Kidney (tissue), 14 donors: ENCODE measurements around the gene METTL15. TPM values are rescaled to one million over a fixed set of nuclear protein-coding genes. Genes with fewer than 3 reads are reported as not detected.

Experiments
- DNase-seq, 5 donors: peaks; one replicate each; pipeline ENCODE4 v3.0.0-alpha.2; 2013 to 2020
- FAIRE-seq: peaks from 2 replicates; lab custom pipeline; 2012; peaks lifted over from hg19 to GRCh38; lab: Jason Lieb, UNC
- H3K27ac ChIP-seq, 2 donors: one replicate each; pipeline ENCODE4 v1.7.0; 2013; ENCODE audit warnings: low read depth in 2 of 2, low read length in 2 of 2, inconsistent platforms in 1 of 2
- H3K27me3 ChIP-seq: one replicate; pipeline ENCODE4 v1.7.1; 2013; ENCODE audit warnings: low read length, inconsistent platforms; ENCODE audit not compliant: control insufficient read depth, insufficient read depth
- H3K36me3 ChIP-seq, 3 donors: one replicate each; pipeline versions ENCODE4 v1.7.0 to v1.7.1; 2013; ENCODE audit warnings: low read length in 3 of 3, control low read depth in 1 of 3, inconsistent platforms in 1 of 3; ENCODE audit not compliant: insufficient read depth in 3 of 3, control insufficient read depth in 2 of 3
- H3K4me1 ChIP-seq, 3 donors: one replicate each; pipeline versions ENCODE4 v1.7.0 to v1.7.1; 2013; ENCODE audit warnings: low read length in 3 of 3, inconsistent platforms in 1 of 3, low read depth in 1 of 3; ENCODE audit not compliant: control insufficient read depth in 2 of 3, insufficient read depth in 2 of 3
- H3K4me3 ChIP-seq, 3 donors: one replicate each; pipeline versions ENCODE4 v1.7.0 to v1.8.1; 2013; ENCODE audit warnings: low read length in 3 of 3, control low read depth in 1 of 3, inconsistent platforms in 1 of 3
- H3K9ac ChIP-seq, 3 donors: one replicate each; pipeline versions ENCODE4 v1.7.0 to v1.7.1; 2013; ENCODE audit warnings: low read length in 3 of 3, control low read depth in 1 of 3, inconsistent platforms in 1 of 3
- H3K9me3 ChIP-seq, 3 donors: one replicate each; pipeline versions ENCODE4 v1.7.0 to v1.7.1; 2013; ENCODE audit warnings: low read length in 3 of 3, control low read depth in 1 of 3, inconsistent platforms in 1 of 3; ENCODE audit not compliant: control insufficient read depth in 2 of 3, insufficient read depth in 1 of 3
- intact Hi-C: fragments of 100-400 bp; cut with DNase I; formaldehyde crosslinking; loops from one replicate; pipeline ENCODE4 v1.11.1; 2022
- polyA plus RNA-seq: library from polyadenylated mRNA; stranded (reverse); fragments of 350-450 nt; fragmentation: Illumina TruSeq; extraction: RNeasy Lipid Tissue Mini Kit (QIAGEN cat#74804); gene quantifications from one replicate; pipeline ENCODE4 v1.2.3, GENCODE V29; 2014; ENCODE audit warnings: low read depth, low replicate concordance; ENCODE audit not compliant: insufficient read depth
- total RNA-seq: library from RNA; stranded (reverse); fragmentation: NEBNext Ultra II Directional; extraction: Animal tissue kit (Norgen Biotek cat#: 25700); gene quantifications from one replicate; pipeline ENCODE4 v1.2.1, GENCODE V29; 2021
- TF ChIP-seq, protein P1 (sequence below): IDR thresholded peaks from 3 replicates; pipeline ENCODE4 v1.5.1; 2012; ENCODE audit warnings: mild to moderate bottlenecking, moderate library complexity, borderline replicate concordance; ENCODE audit not compliant: insufficient read depth; ENCODE audit errors: extremely low read depth
- donor health status: control.
- donor health status: control.
- donor health status: control.
- donor health status: control.
- donor health status: control.
- donor health status: DM: yes; HTN: yes; CAD: no.
- donor health status: Normal renal cell carcinoma (clear cell type).

METTL15 gene
- total and polyA plus RNA-seq, 2 donors from 2014 or later: 6.4 to 14.7 TPM

DNA sequence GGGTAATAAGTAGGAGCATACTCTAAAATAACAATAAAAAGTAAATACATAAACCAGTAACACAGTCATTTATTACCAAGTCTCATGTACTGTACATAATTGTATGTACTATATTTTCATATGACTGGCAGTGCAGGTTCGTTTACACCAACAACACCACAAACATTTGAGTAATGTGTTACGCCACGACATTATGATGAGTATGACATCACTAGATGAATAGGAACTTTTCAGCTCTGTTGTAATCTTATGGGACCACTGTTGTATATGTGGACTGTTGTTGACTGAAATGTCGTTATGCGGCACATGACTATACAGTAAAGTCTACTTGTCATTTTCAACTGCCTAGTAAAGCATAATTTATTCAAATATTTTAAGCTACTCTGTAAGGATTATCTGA is 18.8 kb upstream of the METTL15 start:
- H3K4me1 ChIP-seq: no peaks in the 10 kb centered on the region
- intact Hi-C loops: no loop called here
- H3K4me3 ChIP-seq: no peak overlapping the region
- FAIRE-seq (no peak), DNase-seq (no peak)
- no peaks in the 10 kb centered on the region for H3K9me3 ChIP-seq
- TF ChIP-seq, protein P1, sequence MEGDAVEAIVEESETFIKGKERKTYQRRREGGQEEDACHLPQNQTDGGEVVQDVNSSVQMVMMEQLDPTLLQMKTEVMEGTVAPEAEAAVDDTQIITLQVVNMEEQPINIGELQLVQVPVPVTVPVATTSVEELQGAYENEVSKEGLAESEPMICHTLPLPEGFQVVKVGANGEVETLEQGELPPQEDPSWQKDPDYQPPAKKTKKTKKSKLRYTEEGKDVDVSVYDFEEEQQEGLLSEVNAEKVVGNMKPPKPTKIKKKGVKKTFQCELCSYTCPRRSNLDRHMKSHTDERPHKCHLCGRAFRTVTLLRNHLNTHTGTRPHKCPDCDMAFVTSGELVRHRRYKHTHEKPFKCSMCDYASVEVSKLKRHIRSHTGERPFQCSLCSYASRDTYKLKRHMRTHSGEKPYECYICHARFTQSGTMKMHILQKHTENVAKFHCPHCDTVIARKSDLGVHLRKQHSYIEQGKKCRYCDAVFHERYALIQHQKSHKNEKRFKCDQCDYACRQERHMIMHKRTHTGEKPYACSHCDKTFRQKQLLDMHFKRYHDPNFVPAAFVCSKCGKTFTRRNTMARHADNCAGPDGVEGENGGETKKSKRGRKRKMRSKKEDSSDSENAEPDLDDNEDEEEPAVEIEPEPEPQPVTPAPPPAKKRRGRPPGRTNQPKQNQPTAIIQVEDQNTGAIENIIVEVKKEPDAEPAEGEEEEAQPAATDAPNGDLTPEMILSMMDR: no peak
- H3K27me3 ChIP-seq: no peaks in the 10 kb centered on the region
- no peaks in the 10 kb centered on the region for H3K36me3 ChIP-seq
- no peak overlapping the region for H3K27ac ChIP-seq
- no peak overlapping the region for H3K9ac ChIP-seq

DNA sequence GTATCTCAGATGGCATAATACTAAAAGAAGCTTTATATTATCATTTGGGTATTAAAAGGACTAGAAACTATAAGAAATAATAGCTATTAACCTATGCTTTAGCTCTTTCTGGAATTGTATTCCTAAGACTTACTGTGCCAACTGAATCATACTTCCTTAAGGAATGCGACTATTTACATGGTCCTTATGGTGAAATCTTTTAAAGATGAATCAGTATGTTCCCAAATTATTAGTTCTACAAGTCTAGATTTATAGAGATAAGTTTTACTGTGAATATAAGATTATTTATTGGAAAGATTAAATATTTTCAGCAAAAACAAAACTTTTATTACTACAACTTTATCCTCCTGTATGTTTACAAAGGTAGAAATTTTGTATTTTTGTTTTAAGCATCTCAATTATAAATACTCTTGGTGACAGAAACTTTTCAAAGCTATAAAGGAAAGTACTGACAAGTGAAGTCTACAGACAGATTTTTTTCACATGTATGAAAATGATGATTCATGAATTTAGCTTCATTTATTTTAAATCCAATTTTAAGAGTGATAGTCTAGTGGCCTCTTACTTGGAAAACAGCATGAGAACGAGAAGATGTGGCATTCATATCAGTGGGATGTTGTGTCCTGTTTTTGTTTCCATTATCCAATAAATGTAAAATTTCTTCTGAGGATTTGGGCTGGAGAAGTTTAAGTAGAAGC is 18.0 kb upstream of the METTL15 start:
- FAIRE-seq (peak; percentile 39), DNase-seq (no peak)
- Histone ChIP-seq H3K9ac (no peak overlapping the region), H3K27me3 (no peaks in the 10 kb centered on the region), H3K4me3 (no peak overlapping the region), H3K9me3 (no peaks in the 10 kb centered on the region), H3K27ac (no peak overlapping the region), H3K36me3 (no peaks in the 10 kb centered on the region), H3K4me1 (no peaks in the 10 kb centered on the region)
- intact Hi-C loops: no loop called here
- TF ChIP-seq, protein P1: no peak

DNA sequence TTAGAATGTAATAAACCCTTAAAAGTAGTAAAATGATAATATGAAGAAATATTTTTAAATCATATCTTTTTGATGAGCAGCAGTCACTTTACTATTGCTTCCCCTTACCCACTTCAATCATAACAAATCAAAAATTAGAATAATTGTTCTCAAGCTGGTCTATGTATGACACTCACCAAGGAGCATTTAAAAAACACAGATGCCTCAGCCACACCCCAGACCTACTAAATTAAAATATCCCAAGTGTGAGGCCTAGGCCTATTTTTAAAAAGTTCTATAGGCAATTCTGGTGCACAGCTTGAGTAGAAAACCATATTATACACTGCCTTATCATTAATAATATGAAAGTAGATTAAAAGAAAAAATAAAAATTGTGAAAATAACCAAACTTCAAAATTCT is 15.4 kb upstream of the METTL15 start:
- TF ChIP-seq, protein P1: no peak
- H3K4me3 ChIP-seq: no peak overlapping the region
- no peaks in the 10 kb centered on the region for H3K27me3 ChIP-seq

More for the DNA sequence above, 15.4 kb upstream of the METTL15 start:
- DNase-seq: no peak
- no peaks in the 10 kb centered on the region for H3K9me3 ChIP-seq
- no peaks in the 10 kb centered on the region for H3K4me1 ChIP-seq
- no peak overlapping the region for H3K27ac ChIP-seq
- intact Hi-C loops: no loop called here
- H3K36me3 ChIP-seq: no peaks in the 10 kb centered on the region
- H3K9ac ChIP-seq: no peak overlapping the region
- no peak for FAIRE-seq
